Endometrial microvascular endothelial cells (primary cell): ENCODE results near the gene PRRT1. TPM values are rescaled to one million over a fixed set of nuclear protein-coding genes. Genes with fewer than 3 reads are reported as not detected.
"Not testable (repeated sequence)": the region's sequence is repeated elsewhere in the genome, so short reads cannot be mapped to it uniquely, and the experiment has no call there.

Source experiments
- in situ Hi-C: cut with HindIII; loops from 2 replicates; pipeline ENCODE4 v1.10.0; 2017; ENCODE audit warnings: low sequenced_read_pairs, low pct_unique_long_range_greater_than_20kb; ENCODE audit errors: inconsistent ontology term
- total RNA-seq: library from RNA; depleted of rRNA; stranded (reverse); fragments of >200 nt; gene quantifications from one replicate; pipeline ENCODE4 v1.2.3, GENCODE V29; 2015; ENCODE audit errors: inconsistent ontology term

PRRT1 gene
- not detected for total RNA-seq

DNA sequence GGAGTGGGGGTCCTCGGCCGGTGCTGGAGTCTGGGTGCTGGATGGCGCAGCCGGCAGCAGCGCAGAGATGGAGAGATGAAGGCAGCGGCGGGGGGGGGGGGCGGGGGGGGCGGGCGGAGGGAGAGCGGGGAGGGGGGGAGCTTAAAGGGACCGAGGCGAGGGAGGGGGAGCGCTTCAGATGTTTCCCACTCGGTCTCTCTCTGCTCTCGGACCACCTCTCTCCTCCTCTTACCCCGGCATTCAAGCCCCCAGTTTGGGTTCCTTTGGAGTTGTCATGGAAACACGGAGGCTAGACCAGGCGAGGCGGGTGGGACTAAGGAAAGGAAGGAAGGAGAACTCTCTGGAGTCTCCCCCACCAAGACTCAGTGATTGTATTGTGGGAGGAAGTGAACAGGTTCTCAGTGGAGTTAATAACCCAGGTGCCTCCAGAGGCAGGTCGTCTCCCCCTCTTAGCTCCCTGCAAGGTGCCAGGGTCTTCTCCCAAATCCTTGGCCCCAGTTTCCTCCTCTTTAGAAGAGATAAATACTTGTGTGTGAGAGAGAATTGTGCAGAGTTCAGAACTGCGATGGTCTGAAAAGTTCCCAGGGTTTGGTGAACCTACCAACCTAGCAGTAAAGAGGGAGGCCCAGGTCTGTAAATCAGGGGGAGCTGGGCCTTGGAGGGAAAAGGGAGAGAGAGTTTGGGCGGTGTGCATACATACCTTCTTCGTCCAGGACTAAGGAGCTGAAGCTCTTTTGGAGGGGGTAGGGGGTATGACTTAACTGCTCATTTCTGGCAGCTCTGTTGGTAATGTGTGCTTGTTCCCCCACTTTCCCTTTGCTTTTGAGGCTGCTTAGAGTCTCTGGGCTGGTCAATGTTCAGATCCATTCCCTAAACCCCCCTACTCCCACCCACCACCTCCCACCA is at the start of gene PRRT1:
PRRT1 (minus strand) TSS at position 77 of the 906 bp plus-strand sequence. CDS start 112 bp downstream, outside the sequence.
- in situ Hi-C loops, result no loop called here

DNA sequence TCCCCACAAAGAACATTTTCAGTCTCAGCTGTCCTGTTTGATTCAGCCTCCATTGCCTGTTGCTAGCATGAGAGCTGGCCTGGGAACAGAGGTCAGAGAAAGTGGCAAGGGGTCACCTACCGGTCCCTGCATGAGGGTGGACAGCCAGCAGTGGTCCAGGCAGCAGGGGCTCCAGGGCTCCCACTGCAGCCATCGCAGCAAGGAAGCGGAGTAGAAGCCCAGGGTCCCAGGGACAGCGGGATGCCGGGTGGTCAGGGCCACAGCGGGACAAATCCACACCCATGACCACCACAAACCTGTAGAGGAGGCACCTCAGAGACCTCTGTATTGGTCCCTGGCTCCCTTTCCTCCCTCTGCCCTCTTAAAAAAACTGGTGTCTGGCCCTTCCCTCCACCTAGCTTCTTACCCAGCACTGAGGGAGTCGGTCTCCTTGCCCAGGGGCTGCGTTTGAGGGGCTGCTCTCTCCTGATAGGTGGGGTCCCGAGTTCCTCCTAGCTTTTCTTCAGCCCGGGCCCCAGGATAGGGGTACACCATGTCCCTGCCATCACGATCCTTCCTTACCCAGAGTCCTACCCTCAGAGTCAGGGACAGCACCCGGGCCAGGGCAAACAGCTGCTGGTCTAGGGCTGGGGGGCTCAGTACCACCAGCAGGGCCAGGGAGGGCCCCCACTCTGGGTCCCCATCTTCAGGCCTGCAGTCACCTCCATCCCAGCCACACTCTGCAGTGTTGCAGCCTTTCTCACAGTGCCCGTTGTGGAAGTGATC is 49.2 kb upstream of the PRRT1 start:
- in situ Hi-C loops, result no loop called here

DNA sequence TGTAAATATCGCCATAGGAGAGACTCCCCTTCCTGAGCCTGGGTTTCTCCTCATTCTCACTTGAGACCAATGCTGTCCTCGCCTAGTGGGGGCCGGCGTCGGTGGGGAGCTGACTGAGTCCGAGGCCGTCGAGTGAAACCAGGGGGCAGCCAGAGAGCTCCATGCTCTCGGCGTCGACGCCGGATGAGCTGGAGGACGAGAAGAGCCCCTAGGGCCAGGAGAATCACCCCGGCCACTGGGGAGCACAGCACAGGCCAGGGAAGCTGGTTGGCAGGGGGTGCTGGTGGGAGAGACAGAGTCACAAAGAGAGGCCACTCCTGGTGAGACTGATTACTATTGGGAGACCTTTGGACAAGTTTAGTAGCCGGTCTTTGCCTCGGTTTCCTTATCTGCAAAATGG is 47.1 kb upstream of the PRRT1 start:
- in situ Hi-C loops, result no loop called here

DNA sequence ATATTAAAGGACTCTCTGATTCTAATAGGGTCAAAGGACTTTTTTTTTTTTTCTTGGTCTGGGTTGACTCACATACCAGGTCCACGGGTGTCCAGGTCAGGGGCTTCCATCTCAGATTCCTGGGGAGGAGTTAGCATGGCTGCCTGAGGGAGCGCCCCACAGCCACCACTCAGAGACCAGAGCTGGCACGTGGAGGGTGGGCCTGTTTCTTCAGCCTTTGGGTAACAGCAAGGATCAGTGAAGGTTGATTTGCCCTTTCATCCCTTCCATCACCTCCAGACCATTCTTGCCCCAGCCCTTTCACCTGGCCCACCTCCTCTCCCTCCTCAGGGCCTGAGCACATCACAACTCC is 46.6 kb upstream of the PRRT1 start:
- in situ Hi-C loops, result no loop called here

DNA sequence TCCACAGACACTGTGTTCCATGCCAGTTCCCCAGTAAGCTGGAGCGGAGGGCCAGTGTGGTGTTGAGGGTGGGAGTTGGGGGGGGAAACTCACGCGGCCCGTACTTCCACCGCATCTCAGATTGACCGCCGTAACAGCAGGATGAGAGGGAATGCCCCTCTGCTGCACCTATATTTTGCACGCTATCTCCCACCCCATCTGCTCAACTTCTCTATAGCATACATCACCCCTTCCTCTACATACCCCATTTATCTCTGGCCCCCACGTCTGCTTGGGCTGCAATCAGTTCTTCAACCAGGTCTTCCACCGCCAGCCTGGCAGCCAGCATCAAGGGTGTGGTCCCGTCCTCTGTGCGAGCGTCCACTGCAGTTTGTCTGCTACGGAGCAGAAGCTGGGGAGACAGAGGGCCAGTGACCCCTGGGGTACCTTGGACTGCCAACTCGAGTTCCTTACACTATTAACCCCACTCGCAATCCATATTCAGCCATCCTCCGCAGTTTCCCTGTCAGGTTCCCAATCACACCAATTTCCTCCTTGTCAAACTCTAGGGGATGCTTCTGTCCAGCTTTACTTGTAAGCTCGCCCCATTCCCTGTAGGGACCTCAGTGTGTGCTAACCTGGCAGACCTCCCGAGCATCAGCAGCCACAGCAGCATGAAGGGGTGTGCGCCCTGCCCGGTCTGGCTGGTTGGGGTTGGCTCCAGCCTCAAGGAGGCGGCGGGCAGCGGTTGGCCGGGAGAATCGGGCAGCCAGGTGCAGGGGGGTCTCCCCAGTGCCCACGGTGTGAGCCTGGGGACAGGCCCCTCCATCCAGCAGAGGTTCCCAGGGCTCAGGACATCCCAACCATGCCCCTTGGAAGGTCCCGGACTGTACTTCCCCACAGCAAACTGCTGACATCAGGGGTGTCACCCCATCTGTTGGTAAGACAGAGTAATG is 45.2 kb upstream of the PRRT1 start:
- in situ Hi-C loops, result no loop called here

DNA sequence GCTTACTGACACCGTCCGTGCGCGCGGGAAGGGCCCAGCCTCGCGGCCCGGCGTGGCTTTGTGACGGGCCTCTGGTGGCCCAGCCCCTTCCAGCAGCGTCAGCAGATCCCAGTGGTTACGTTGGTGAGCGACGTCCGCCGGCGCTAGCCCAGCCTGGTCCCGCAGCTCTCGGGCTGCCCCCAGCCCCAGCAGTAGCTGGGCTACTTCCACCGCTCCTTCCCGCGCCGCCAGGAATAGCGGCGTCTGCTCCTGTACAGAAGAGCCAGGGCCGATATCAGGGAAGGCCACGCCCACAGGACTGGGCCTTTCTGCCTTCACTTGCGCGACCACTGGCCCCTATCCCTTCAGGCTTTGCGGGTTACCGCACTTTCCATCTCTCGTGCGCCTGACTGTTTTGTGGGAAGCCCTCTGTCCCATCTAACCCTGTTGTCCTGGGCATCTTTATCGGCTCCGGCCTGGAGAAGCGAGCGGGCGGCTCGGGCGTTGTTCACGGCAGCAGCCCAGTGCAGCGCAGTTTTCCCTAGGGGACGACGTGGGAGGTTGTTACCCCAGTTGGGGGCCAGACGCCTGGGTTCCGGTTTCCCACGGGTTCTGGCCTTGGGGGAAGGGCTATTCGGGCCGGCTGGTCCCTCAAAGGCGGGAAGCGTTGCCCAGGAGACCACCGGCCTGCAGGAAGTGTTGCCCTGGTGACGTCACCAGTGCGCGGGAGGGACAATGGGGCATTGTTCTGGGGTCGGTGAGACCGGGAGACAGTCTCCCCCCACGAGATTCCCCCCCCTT is 44.4 kb upstream of the PRRT1 start:
- in situ Hi-C loops, result no loop called here

DNA sequence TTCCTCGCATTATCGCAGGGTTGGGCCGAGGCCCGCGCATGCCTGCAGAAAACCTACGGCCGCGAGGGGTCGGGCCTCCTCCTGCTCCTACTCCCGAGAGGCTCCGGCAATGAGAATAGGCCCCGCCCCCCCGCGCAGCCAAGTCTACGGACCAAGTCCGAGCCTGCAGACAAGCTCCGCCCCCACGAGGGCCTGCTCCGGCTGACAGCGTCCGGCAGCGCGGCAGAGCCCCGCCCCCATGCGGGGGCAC is 43.8 kb upstream of the PRRT1 start:
- in situ Hi-C loops, result no loop called here

DNA sequence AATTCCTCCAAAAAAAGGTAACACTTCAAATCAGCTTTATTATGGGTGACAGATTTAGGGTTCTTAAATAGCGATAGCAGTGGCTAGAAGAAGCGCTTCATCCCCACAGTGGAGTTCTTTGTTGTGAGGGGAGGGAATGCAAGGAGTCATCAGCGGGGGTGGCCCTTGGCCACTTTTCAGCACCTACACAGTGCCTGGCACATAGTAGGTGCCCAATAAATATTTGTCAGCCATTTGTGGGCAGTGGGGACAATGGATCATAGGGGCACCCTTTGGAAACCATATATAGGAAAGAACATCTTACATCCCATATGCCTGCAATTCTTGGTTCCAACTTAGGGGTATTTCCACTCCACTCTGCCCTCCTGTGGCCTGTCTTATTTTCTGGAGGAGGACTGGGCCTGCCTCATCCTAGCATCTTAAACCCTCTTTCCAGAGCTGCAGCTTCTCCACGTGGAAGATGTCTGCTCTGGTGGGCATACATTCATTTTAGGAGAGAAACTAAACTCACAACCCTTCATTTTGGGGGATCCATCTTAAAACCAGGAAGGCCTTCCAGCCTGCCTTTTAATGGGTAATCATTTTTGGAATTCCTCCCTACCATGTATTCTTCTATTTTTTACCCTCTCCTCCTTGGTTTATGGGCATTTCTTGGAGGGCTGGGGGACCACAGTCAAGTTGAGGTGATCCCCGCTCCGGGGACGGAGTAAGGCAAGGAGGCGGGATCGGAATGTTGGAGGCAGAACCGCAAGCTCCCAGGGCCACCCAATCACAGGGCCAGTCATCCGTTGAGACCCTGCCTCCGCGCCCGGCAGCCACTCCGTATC is 43.3 kb upstream of the PRRT1 start:
- in situ Hi-C loops, result no loop called here

DNA sequence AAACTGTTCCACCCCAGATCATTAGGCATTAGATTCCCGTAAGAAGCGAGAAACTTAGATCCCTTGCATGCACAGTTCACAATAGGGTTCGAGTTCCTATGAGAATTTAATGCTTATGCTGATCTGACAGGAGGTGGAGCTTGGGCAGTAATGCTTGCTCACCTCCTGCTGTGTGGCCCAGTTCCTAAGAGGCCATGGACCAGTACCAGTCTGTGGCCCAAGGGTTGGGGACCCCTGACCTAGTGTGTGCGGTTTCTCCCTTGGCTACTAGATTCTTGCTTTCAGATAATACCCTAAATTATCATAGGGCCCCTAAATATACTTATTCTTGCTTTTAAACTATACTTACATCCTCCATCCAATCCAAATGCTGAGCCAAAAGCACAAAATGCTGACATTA is 42.6 kb upstream of the PRRT1 start:
- in situ Hi-C loops, result no loop called here

DNA sequence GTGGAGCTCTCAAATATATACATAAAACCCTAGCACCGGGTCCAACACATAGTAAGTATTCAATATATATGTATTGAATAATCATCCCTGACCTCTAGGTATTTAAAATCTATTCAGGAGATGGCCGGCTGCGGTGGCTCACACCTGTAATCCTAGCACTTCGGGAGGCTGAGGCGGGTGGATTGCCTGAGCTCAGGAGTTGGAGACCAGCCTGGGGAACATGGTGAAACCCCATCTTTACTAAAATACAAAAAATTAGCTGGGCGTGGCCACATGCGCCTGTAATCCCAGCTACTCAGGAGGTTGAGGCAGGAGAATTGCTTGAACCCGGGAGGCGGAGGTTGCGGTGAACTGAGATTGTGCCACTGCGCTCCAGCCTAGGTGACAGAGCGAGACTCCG is 41.4 kb upstream of the PRRT1 start:
- in situ Hi-C loops, result not testable (repeated sequence)

DNA sequence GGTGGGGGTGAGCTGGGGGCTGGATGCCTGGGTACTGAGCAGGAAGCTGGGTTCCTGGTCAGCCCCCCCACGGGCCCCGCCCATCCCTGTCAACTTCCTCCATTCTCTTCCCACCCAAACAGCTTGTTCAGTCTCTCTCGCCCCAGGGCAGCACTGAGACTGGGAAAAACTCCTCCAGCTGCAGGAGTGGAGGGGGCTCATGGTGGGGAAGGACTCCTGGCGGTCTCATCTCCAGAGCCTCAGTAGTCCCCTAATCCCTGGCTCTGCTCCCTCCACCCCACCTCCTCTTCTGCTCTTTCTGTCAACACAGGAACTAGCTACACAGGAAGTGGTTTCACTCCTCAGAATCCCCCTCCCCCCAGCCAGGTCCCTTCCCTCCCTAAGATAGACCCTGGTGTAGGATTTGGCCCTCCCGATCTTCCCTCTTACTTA is 40.9 kb upstream of the PRRT1 start, which contains the start of gene GPSM3:
GPSM3 (minus strand) TSS at position 36 of the 432 bp plus-strand sequence. CDS start 130 bp downstream, outside the sequence.
- in situ Hi-C loops, result no loop called here

DNA sequence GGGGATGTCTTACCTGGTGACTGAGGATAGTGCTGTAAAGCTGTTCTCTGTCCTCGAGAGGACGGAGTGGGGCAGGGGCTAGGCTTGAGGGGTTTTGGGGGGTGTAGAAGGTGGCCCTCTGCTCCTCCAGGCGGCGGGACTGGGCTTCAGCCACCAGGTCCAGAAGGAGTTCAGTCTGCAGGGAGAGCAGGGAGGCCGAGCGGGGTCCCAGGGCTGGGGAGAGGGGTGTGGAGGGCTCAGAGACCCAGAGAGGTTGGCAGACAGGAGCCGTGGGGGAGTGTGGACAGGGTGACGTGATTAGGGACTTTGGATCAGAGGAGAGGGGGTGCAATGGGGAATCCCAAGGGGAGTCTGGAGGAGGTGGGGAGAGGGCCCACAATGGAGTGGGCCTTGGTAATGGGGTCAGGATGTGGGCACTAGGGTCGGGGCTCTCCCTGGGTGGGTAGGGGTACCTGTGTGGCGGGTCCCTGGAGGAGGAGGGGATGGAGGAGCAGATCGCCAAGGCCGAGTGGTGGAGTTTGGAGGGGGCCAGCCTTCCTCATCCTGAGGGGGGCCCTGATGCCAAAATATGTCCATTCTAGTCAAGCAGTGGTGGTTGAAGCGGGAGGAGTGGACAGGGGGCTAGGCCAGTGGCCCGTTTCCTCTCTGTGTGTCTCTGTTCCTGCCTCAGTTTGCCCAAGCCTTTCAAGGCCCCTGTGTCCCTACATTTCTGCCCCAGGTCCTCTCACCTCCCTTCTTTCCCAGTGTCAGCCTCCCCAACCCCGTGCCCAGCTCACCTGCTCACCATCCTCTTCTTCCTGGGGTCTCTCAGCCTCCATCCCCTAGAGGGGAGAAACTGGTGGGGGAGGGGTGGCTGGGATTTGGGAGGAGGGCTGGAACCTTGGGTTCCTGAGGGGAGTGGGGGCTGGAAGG is 40.2 kb upstream of the PRRT1 start:
- in situ Hi-C loops, result no loop called here

DNA sequence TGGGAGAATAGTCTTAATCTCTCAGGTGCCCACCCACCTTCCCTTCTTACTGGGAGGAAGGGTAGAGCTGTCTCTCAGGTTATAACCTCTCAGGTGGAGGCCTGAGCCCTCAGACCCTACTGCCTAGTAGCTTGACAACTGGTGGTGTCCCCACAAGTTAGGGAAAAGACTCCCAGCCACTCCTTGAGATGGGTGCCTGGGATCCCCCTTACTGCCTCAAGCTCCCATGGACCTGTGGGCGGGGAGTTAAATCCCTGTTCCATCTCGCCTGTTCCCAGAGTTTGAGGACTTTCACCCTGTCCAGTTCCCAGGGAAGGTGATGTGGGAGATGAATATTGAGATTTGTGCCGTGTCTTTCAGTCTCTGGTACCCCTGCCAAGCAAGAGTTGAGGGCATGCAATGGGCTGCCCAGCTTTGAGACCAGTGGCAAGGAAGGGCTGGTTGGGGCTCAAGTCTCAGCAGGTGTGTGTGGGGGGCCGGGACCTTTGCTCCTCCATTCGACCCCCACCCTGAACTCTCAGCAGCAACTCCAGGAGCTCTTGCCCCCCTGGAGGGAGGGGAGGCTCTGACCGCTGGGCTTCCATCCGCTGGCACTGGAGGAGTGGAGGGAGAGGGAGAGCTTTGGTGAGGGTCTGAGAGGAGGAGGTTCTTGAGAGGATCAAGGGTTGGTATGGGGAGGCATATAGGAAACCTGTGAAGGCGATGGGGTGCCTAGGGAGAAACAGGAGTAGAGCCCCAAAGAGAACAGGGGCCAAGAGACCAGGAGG is 39.4 kb upstream of the PRRT1 start:
- in situ Hi-C loops, result no loop called here

DNA sequence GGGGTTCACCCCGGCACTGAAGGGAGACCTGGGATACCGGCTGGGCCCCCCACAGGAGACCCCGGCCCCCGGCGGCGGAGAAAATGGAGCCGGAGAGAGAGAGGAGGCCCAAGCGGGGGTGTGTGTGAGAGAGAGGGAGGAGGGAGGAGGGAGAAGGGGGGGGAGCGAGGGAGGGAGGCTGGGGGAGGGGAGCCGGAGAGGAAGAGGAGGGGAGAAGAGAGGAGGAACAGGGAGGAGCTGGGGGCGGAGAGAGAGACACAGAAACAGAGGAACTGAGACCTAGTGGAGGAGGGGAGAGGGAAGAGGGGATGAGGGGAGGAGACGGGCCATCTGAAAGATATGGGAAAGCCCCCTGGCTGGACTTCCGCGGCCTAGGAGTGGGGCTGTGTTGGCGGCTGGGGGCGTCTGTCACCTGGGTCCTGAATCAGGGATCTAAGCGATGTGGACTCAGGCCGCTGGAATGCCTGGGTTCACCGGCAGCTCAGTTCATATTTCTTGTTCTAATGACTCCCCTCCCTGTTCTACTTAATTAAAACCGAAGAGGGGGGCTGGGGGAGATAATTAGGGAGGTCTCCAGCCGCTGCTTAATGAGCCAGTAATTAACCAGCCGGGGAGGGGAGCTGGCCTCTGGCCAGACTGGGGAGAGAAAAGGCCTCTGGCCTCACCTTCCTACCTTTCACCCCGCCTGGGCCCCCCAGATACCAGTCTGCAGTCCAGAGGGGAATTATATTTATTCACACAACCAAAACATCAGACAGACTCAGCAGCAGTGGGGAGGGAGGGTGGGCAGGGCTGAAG is 38.5 kb upstream of the PRRT1 start, which contains the start of gene PBX2:
PBX2 (minus strand) TSS at position 149 of the 798 bp plus-strand sequence. CDS start 287 bp downstream, outside the sequence.
- in situ Hi-C loops, result no loop called here

DNA sequence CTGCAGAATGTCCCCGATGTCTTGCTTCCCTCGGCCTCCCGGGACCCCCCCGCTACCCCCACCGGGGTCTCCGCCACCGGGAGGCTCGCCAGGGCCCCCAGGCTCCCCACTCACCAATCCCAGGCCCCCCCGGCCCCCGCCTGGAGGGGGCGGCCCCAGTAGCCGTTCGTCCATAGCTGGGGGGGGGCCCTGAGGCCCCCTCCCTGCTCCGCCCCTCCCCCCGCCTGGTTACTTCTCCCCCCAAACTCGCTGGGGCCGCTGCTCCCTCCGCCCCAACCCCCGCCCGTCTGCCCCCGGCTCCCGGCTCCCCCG is 38.0 kb upstream of the PRRT1 start:
- in situ Hi-C loops, result no loop called here
